Astrocyte (in vitro differentiated cells and primary cell): Measurements from ENCODE around the gene SERPINF2.

ENCODE experiments used
- EZH2 ChIP-seq: IDR thresholded peaks from 2 replicates; pipeline ENCODE4 v1.6.1; 2012; ENCODE audit warnings: mild to moderate bottlenecking, low read length, inconsistent platforms; ENCODE audit not compliant: insufficient read depth
- TF ChIP-seq, protein P1 (sequence below): IDR thresholded peaks from 2 replicates; pipeline ENCODE4 v1.5.1; 2011; ENCODE audit warnings: low read depth, mild to moderate bottlenecking, inconsistent platforms, low read length, moderate library complexity; ENCODE audit not compliant: insufficient read depth

DNA sequence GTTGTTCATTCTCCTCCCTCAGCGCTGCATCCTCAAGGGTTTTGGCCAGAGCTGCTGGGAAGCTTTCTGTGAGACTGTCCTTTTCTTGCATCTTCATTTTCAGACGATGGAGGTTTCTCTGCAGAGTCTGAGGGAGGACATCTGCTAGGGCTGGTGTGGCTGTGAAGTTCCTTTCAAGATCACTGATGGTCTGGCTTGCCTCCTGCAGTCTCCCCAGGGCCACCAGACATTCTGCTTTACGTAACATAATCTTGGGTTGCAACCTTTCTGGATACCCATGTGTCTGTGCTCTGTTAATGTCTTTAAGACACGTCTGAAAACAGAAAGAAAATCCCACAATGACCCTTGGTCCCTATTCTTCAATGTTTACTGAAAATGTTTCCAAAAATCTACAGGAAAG lies 58.0 kb downstream of the SERPINF2 start:
- TF ChIP-seq, protein P1, sequence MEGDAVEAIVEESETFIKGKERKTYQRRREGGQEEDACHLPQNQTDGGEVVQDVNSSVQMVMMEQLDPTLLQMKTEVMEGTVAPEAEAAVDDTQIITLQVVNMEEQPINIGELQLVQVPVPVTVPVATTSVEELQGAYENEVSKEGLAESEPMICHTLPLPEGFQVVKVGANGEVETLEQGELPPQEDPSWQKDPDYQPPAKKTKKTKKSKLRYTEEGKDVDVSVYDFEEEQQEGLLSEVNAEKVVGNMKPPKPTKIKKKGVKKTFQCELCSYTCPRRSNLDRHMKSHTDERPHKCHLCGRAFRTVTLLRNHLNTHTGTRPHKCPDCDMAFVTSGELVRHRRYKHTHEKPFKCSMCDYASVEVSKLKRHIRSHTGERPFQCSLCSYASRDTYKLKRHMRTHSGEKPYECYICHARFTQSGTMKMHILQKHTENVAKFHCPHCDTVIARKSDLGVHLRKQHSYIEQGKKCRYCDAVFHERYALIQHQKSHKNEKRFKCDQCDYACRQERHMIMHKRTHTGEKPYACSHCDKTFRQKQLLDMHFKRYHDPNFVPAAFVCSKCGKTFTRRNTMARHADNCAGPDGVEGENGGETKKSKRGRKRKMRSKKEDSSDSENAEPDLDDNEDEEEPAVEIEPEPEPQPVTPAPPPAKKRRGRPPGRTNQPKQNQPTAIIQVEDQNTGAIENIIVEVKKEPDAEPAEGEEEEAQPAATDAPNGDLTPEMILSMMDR: no peak
- TF ChIP-seq EZH2: no peak
